HG03025 (cell line): ENCODE data around the gene MECP2.

Experiments
- ATAC-seq: cut with Tn5 transposase; IDR thresholded peaks from one replicate; pipeline ENCODE4 v1.9.1; 2021; ENCODE audit warnings: mild to moderate bottlenecking, moderate library complexity; ENCODE audit not compliant: unreplicated experiment, low FRiP score

MECP2 gene

DNA sequence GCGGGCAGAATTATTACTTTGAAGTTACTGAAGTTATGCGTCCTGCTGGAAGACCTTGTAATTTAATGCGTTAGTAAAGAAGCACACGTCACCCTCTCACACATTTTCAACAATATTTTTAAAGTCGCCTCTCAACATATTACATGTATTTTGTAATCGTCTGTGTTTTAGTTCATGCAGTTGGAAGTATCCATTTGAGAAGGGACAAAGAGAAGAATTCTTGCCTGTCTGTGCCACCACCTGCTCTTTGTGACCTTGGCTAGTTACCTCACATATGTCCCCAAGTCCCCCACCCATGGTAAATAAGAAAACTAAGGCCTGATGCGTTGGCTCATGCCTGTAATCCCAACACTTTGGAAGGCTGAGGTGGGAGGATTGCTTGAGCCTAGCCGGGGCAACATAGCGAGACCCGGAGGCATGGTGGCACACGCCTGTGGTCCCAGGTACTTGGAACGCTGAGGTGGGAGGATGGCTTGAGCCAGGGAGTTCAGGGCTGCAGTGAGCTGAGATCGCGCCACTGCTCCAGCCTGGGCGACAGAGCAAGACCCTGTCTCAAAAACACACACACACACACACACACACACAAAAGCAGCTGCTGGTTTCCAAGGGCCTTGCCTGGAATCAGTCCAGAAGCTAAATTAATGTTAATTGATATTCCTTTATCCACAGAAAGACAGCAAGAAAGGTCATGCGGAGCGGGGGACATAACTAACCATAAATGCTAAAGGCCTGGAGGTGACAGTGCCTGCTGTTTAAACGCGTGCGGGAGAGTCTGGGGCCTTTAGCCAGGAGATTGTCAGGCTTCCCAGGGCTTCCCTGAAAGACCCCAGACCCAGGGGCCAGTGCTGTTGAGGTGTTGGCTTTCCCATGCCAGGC lies 124.2 kb downstream of the MECP2 start:
- no peak for ATAC-seq

DNA sequence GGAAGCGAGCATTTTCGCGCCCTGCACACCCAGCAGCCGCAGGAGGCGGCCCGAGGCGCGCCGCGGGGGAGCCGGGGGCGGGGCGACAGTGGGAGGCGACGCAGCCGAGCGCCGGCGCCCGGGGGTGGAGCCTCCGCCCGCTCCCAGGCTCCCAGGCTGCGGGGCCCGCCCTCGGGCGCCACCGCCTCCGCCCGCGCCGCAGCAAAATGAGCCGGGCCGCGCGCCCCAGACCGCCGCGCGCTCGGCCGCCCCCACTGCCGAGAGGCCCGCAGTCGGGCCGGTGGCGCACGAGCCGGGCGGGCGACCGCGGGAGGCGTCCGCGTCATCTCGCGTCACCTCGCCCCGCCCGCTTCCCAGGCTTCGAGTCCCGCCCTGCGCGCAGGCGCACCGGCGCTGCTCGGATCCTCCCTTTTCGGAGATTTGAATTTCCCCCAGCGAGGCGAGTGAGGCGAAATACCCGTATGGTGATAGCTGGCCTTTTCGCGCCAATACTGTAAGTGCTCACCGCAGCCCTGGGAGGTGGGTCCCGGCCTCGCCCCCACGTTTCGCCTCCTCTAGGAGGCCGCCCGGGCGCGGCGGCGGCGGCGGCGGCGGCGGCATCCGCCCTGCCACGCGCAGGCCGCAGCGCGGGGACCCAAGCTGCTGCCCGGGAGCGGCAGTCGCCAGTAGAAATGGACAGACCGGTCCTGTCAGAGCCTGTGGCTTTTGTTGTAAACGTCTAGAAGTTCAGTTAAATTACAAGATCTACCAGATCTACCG lies 125.0 kb downstream of the MECP2 start, which contains the start of gene TMEM187:
TMEM187 (plus strand) TSS at position 387 of the 759 bp plus-strand sequence. CDS start 9,309 bp downstream, outside the sequence.
- ATAC-seq: peak; percentile 49
